ENCODE results near the gene SND1. TPM values are rescaled to one million over a fixed set of nuclear protein-coding genes. Genes with fewer than 3 reads are reported as not detected.

Gene SND1
- total and polyA plus RNA-seq, 3 experiments from 2014 or later = 121 to 203 (median 198) TPM

DNA sequence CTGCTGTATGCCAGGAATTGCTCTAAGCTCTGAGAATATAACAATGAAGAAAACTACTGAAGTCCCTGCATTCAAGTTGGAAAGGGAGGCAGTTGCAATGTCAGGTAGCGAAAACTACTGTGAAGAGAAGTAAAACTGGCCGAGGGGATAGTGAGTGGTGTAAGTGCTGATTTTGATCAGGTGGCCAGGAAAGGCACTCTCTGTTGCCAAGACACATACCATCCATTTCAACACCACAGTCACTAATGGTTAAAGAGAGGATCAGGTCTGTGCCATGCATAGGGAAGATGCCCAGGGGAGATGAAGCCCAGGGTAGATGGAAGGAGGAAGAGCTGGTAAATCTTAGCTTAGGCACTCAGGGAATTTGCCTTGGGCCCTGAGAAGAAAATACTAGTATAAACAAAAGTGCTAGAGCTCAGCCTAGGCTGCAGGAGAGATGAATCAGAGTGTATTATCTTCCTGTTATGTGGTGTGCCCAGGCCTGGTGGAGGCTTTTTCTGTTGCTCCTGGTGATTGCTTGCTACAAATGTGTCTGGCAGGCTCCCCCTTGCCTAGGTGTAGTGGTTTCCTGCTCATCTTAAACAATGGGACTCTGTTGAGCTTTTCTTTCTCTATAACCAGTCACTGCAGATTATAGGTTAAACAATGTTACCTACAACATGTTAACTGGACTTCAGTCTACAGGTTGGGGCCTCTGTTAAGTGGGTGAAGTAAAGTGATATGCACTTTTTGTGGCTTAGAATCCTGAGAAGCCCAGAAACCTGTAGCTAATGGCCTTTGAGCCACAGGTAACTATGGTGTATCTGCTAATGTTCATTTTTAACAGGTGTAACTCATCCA lies 253.7 kb downstream of the SND1 start:
- CTCF ChIA-PET = interaction anchor here (1.0 to 1.4 kb wide), 2 partner anchors 9 to 197 kb away, joined by 3 read pairs; no protein-coding TSS in a partner anchor

DNA sequence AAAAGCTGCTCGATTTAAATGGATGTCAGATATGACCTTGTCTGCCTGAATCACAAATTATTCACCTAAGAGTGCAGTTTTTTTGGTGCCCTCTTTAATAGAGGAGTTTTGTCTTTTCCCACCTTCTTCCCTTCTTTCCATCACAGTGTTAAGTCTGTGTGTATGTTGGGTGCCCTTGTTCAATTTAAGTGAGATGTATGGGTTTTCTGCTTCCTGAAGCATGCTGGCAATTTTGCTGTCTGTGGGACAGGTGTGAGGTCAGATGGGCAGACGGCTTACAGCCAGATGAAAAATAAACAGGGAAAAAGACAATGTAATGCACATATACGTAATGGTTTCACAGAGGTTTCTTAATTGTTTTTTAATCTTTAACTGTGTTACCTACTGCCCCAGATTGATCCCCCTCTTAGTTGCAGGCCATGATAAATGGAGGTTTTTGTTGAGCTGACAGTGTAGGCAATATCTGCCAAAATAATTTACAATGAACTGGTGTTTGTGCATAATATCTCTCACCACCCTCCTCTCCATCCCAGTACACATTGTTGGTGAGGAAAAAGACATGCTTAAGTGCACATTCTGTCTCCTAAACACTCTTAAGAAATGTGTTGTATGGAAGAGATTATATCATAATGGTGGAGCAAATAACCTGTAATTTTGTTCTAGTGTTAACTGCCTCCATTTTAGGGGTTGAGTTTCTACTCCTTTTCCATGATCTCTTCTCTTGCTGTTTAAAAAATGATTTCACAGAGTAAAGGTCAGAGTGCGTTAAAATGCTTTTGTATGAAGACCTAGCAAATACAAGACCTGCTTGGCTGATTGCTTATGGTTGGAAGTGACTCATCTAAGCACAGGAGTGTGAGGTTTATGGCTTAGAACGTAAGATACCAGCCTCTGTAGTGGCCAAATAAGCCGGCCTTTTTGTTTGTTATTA lies 255.4 kb downstream of the SND1 start:
- Mint-ChIP-seq H3K4me1 (peaks cover 23 to 41% (median 40%) of the 10 kb centered on the region in 3 donors), H3K27ac (peak overlapping the region in 2 of 8 donors; percentile 24 to 28), H3K4me3 (no peak overlapping the region), H3K36me3 (peaks cover 0 to 52% (median 11%) of the 10 kb centered on the region in 3 donors), H3K9me3 (no peaks in the 10 kb centered on the region), H3K27me3 (peaks cover 0 to 2% of the 10 kb centered on the region in 2 donors)
- Histone ChIP-seq H3K27me3 (ENCODE audit: insufficient read depth, low read length, poor library complexity, severe bottlenecking) (no peaks in the 10 kb centered on the region), H3K27ac (ENCODE audit: low read depth, low read length) (no peak overlapping the region), H3K9me3 (ENCODE audit: low read length) (no peaks in the 10 kb centered on the region), H3K4me1 (ENCODE audit: insufficient read depth, low read length) (no peaks in the 10 kb centered on the region), H3K36me3 (ENCODE audit: insufficient read depth, low read length) (peaks cover 5% of the 10 kb centered on the region), H3K4me3 (ENCODE audit: low read length) (no peak overlapping the region)
- POLR2A ChIA-PET = no interaction called here
- CTCF ChIA-PET = no interaction called here
- DNase-seq = no peak

More for the DNA sequence above, 253.7 kb downstream of the SND1 start:
- Histone ChIP-seq H3K4me1 (ENCODE audit: insufficient read depth, low read length) (no peaks in the 10 kb centered on the region), H3K4me3 (ENCODE audit: low read length) (no peak overlapping the region), H3K27me3 (ENCODE audit: insufficient read depth, low read length, poor library complexity, severe bottlenecking) (no peaks in the 10 kb centered on the region), H3K9me3 (ENCODE audit: low read length) (no peaks in the 10 kb centered on the region), H3K27ac (ENCODE audit: low read depth, low read length) (no peak overlapping the region), H3K36me3 (ENCODE audit: insufficient read depth, low read length) (peaks cover 5% of the 10 kb centered on the region)
- DNase-seq = no peak
- Mint-ChIP-seq H3K27ac (peak overlapping the region in 1 of 8 donors; percentile 45), H3K4me3 (no peak overlapping the region), H3K9me3 (no peaks in the 10 kb centered on the region), H3K4me1 (peaks cover 35 to 57% (median 56%) of the 10 kb centered on the region in 3 donors), H3K27me3 (peaks cover 0 to 2% of the 10 kb centered on the region in 2 donors), H3K36me3 (peaks cover 0 to 46% (median 11%) of the 10 kb centered on the region in 3 donors)
- POLR2A ChIA-PET = no interaction called here

- Histone ChIP-seq H3K4me3 (ENCODE audit: low read length) (no peak overlapping the region), H3K27me3 (ENCODE audit: insufficient read depth, low read length, poor library complexity, severe bottlenecking) (no peaks in the 10 kb centered on the region), H3K4me1 (ENCODE audit: insufficient read depth, low read length) (no peaks in the 10 kb centered on the region), H3K36me3 (ENCODE audit: insufficient read depth, low read length) (peaks cover 5% of the 10 kb centered on the region), H3K27ac (ENCODE audit: low read depth, low read length) (no peak overlapping the region), H3K9me3 (ENCODE audit: low read length) (no peaks in the 10 kb centered on the region)
- Mint-ChIP-seq H3K27ac (peak overlapping the region in 1 of 8 donors; percentile 24), H3K27me3 (peaks cover 0 to 2% of the 10 kb centered on the region in 2 donors), H3K36me3 (peaks cover 0 to 52% (median 11%) of the 10 kb centered on the region in 3 donors), H3K9me3 (no peaks in the 10 kb centered on the region), H3K4me3 (no peak overlapping the region), H3K4me1 (peaks cover 25 to 41% (median 39%) of the 10 kb centered on the region in 3 donors)
- no peak for DNase-seq
- ChIA-PET POLR2A (no interaction called here), CTCF (no interaction called here)
Observed at GRCh38 chr7:127908430-127909258, 256.6 kb downstream of the SND1 start.

GRCh38 chr7:127909424-127910152 lies 257.6 kb downstream of the SND1 start:
- Mint-ChIP-seq H3K27me3 (peaks cover 0 to 2% of the 10 kb centered on the region in 2 donors), H3K4me1 (peaks cover 23 to 33% (median 33%) of the 10 kb centered on the region in 3 donors), H3K27ac (no peak overlapping the region), H3K9me3 (no peaks in the 10 kb centered on the region), H3K36me3 (peaks cover 0 to 47% (median 9%) of the 10 kb centered on the region in 3 donors), H3K4me3 (no peak overlapping the region)
- CTCF ChIA-PET = no interaction called here
- H3K4me1 ChIP-seq (ENCODE audit: insufficient read depth, low read length) = no peaks in the 10 kb centered on the region
- H3K27ac ChIP-seq (ENCODE audit: low read depth, low read length) = no peak overlapping the region
- POLR2A ChIA-PET = no interaction called here
- H3K4me3 ChIP-seq (ENCODE audit: low read length) = no peak overlapping the region
- no peaks in the 10 kb centered on the region for H3K27me3 ChIP-seq (ENCODE audit: insufficient read depth, low read length, poor library complexity, severe bottlenecking)
- H3K9me3 ChIP-seq (ENCODE audit: low read length) = no peaks in the 10 kb centered on the region
- DNase-seq = no peak
- H3K36me3 ChIP-seq (ENCODE audit: insufficient read depth, low read length) = peaks cover 3% of the 10 kb centered on the region

- no peak for DNase-seq
- Mint-ChIP-seq H3K4me3 (no peak overlapping the region), H3K27me3 (peaks cover 0 to 2% of the 10 kb centered on the region in 2 donors), H3K27ac (no peak overlapping the region), H3K36me3 (peaks cover 0 to 37% (median 4%) of the 10 kb centered on the region in 3 donors), H3K9me3 (no peaks in the 10 kb centered on the region), H3K4me1 (peaks cover 17 to 26% (median 23%) of the 10 kb centered on the region in 3 donors)
- Histone ChIP-seq H3K4me1 (ENCODE audit: insufficient read depth, low read length) (no peaks in the 10 kb centered on the region), H3K4me3 (ENCODE audit: low read length) (no peak overlapping the region), H3K27me3 (ENCODE audit: insufficient read depth, low read length, poor library complexity, severe bottlenecking) (no peaks in the 10 kb centered on the region), H3K27ac (ENCODE audit: low read depth, low read length) (no peak overlapping the region), H3K9me3 (ENCODE audit: low read length) (no peaks in the 10 kb centered on the region), H3K36me3 (ENCODE audit: insufficient read depth, low read length) (no peaks in the 10 kb centered on the region)
- POLR2A ChIA-PET = no interaction called here
- CTCF ChIA-PET = no interaction called here
Observed at GRCh38 chr7:127910670-127911069, 258.7 kb downstream of the SND1 start.

DNA sequence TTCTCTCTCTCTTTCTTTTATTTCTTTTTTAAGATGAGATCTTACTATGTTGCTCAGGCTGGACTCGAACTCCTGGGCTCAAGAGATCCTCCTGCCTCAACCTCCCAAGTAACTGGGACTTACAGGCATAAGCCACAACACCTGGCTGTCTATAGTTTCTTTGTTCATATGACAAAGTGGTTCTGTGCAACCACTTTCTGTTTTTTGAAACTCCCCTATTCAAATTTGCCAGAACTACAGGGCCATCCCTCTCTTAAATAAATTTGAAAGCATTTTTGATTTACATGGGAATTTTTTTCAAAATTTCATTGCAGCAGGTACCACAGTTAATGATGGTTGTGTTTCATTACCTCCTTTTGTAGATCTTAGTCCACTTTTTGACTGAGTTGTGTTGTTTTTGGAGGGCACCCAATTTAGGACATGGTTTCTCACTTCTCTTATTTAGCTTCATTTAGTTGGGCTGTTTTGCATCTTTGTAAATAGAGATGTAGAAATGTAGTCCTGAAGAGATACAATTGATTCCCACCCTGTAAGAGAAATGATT lies 260.0 kb downstream of the SND1 start:
- peaks cover 0 to 28% (median 4%) of the 10 kb centered on the region in 3 donors for H3K36me3 Mint-ChIP-seq
- no peak for DNase-seq
- H3K9me3 ChIP-seq (ENCODE audit: low read length) = no peaks in the 10 kb centered on the region
- H3K27ac ChIP-seq (ENCODE audit: low read depth, low read length) = no peak overlapping the region
- no peaks in the 10 kb centered on the region for H3K4me1 ChIP-seq (ENCODE audit: insufficient read depth, low read length)
- ChIA-PET POLR2A (no interaction called here), CTCF (no interaction called here)
- H3K4me3 Mint-ChIP-seq = no peak overlapping the region
- no peak overlapping the region for H3K4me3 ChIP-seq (ENCODE audit: low read length)
- peak overlapping the region in 1 of 8 donors; percentile 10 for H3K27ac Mint-ChIP-seq
- no peaks in the 10 kb centered on the region for H3K27me3 Mint-ChIP-seq
- H3K9me3 Mint-ChIP-seq = no peaks in the 10 kb centered on the region
- no peaks in the 10 kb centered on the region for H3K36me3 ChIP-seq (ENCODE audit: insufficient read depth, low read length)
- H3K27me3 ChIP-seq (ENCODE audit: insufficient read depth, low read length, poor library complexity, severe bottlenecking) = no peaks in the 10 kb centered on the region
- H3K4me1 Mint-ChIP-seq = peaks cover 13 to 16% (median 14%) of the 10 kb centered on the region in 3 donors

- ChIA-PET CTCF (no interaction called here), POLR2A (no interaction called here)
- Histone ChIP-seq H3K9me3 (ENCODE audit: low read length) (no peaks in the 10 kb centered on the region), H3K36me3 (ENCODE audit: insufficient read depth, low read length) (no peaks in the 10 kb centered on the region), H3K4me3 (ENCODE audit: low read length) (no peak overlapping the region), H3K27me3 (ENCODE audit: insufficient read depth, low read length, poor library complexity, severe bottlenecking) (no peaks in the 10 kb centered on the region), H3K4me1 (ENCODE audit: insufficient read depth, low read length) (no peaks in the 10 kb centered on the region), H3K27ac (ENCODE audit: low read depth, low read length) (no peak overlapping the region)
- Mint-ChIP-seq H3K9me3 (no peaks in the 10 kb centered on the region), H3K4me3 (no peak overlapping the region), H3K36me3 (peaks cover 0 to 21% (median 4%) of the 10 kb centered on the region in 3 donors), H3K27me3 (no peaks in the 10 kb centered on the region), H3K4me1 (peaks cover 5 to 8% (median 7%) of the 10 kb centered on the region in 3 donors), H3K27ac (no peak overlapping the region)
- no peak for DNase-seq
Observed at GRCh38 chr7:127912901-127913300, 260.9 kb downstream of the SND1 start.

All from CD8-positive, alpha-beta memory T cell (primary cell).